Breast epithelium (tissue), 4 donors: ENCODE data around the gene PRKN. TPM values are rescaled to one million over a fixed set of nuclear protein-coding genes. Genes with fewer than 3 reads are reported as not detected.

Experiments
- DNase-seq, 2 donors: peaks; one replicate each; pipeline ENCODE4 v3.0.0-alpha.2; 2019; ENCODE audit warnings: low spot score in 2 of 2
- H3K27ac ChIP-seq, 2 donors: fragments of 200-600 bp; sonication (generic) in 1 of 2; one replicate each; pipeline ENCODE4 v1.5.1; 2016 to 2019; ENCODE audit warnings: mild to moderate bottlenecking in 1 of 2
- H3K27me3 ChIP-seq, 2 donors: fragments of 200-600 bp; sonication (generic) in 1 of 2; one replicate each; pipeline versions ENCODE4 v1.5.1 to v1.6.0; 2017 to 2019; ENCODE audit warnings: control low read depth in 1 of 2, mild to moderate bottlenecking in 1 of 2
- H3K36me3 ChIP-seq: fragments of 200-600 bp; one replicate; pipeline ENCODE4 v1.5.1; 2019
- H3K4me1 ChIP-seq, 2 donors: fragments of 200-600 bp; sonication (generic); one replicate each; pipeline ENCODE4 v1.5.1; 2016 to 2019; ENCODE audit warnings: control low read depth in 1 of 2
- H3K4me3 ChIP-seq, 3 donors: fragments of 200-600 bp; sonication (generic); 1 replicate in 2 of 3; 2 replicates in 1 of 3; pipeline ENCODE4 v1.5.1; 2016 to 2019; ENCODE audit warnings: mild to moderate bottlenecking in 3 of 3, moderate library complexity in 2 of 3
- H3K9me3 ChIP-seq, 2 donors: fragments of 200-600 bp; sonication (generic) in 1 of 2; one replicate each; pipeline ENCODE4 v1.5.1; 2016 to 2019; ENCODE audit warnings: control low read depth in 1 of 2
- POLR2A ChIP-seq: fragments of 450-650 bp; IDR thresholded peaks from one replicate; pipeline ENCODE4 v1.6.1; 2016; ENCODE audit warnings: antibody characterized with exemption, mild to moderate bottlenecking, moderate library complexity
- POLR2AphosphoS5 ChIP-seq, 3 donors: sonication (generic); formaldehyde crosslinking; IDR thresholded peaks; one replicate each; pipeline ENCODE4 v1.6.1; 2017; ENCODE audit warnings: antibody characterized with exemption in 3 of 3
- intact Hi-C: fragments of 100-400 bp; cut with DNase I; formaldehyde crosslinking; loops from one replicate; pipeline ENCODE4 v1.15.1; 2023; ENCODE audit warnings: low total_unique reads
- total RNA-seq, 3 donors: library from RNA; depleted of rRNA; stranded (reverse); fragments of >200 nt; gene quantifications; one replicate each; pipeline ENCODE4 v1.1.0, GENCODE V29; 2016
- TF ChIP-seq, protein P1 (sequence below), 3 donors: fragments of 450-650 bp; IDR thresholded peaks; one replicate each; pipeline ENCODE4 v1.5.1; 2016 to 2017; ENCODE audit warnings: antibody characterized with exemption in 3 of 3, mild to moderate bottlenecking in 3 of 3, moderate library complexity in 3 of 3

PRKN gene
- total RNA-seq, 3 donors from 2014 or later: 7.2 to 19.0 (median 11.2) TPM

DNA sequence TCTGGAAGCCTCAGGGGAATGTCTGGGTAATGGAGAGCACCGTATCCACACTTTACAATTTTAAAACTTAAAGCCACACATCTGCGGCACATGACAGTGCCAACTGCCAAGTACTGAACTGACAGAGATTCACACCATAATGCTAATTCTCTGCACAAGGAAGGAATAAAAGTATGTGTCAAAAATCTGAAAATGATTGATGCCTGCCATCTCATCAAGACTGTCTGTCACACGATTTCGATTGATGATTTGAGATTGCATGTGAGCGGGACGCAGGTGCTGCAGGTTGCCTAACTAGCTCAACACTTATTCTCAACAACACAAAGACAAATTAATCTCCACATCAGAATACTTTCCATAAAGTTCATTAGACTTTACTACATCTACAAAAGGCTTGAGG, 391.2 kb downstream of the PRKN start:
- intact Hi-C loops: no loop called here
- Histone ChIP-seq H3K36me3 (no peaks in the 10 kb centered on the region), H3K4me3 (no peak overlapping the region), H3K27me3 (no peaks in the 10 kb centered on the region), H3K9me3 (no peaks in the 10 kb centered on the region), H3K4me1 (no peaks in the 10 kb centered on the region), H3K27ac (no peak overlapping the region)
- DNase-seq: no peak
- TF ChIP-seq POLR2AphosphoS5 (IDR thresholded peaks at IDR 0.05): no peak
- TF ChIP-seq POLR2A: no peak
- TF ChIP-seq, protein P1, sequence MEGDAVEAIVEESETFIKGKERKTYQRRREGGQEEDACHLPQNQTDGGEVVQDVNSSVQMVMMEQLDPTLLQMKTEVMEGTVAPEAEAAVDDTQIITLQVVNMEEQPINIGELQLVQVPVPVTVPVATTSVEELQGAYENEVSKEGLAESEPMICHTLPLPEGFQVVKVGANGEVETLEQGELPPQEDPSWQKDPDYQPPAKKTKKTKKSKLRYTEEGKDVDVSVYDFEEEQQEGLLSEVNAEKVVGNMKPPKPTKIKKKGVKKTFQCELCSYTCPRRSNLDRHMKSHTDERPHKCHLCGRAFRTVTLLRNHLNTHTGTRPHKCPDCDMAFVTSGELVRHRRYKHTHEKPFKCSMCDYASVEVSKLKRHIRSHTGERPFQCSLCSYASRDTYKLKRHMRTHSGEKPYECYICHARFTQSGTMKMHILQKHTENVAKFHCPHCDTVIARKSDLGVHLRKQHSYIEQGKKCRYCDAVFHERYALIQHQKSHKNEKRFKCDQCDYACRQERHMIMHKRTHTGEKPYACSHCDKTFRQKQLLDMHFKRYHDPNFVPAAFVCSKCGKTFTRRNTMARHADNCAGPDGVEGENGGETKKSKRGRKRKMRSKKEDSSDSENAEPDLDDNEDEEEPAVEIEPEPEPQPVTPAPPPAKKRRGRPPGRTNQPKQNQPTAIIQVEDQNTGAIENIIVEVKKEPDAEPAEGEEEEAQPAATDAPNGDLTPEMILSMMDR (IDR thresholded peaks at IDR 0.05): no peak

DNA sequence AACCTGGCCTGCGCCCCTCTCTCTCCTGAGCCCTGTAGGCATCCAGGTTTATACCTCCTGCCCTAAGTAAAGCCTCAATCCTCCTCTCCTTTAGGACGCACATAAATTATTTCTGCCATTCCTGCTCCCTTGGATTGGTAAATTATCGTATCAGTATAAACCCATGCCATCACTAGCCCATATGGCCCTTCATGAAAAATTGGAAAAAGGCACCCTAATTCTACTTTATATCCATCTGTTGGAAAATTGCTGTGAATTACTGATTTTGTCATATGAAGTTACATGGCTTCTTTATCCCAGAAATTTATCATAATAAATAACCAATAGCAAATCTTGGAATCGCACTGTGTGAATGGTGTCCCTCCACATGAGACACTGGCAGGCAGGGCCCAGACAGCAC, 395.2 kb downstream of the PRKN start:
- Histone ChIP-seq H3K27me3 (no peaks in the 10 kb centered on the region), H3K4me1 (no peaks in the 10 kb centered on the region), H3K4me3 (no peak overlapping the region), H3K27ac (no peak overlapping the region), H3K36me3 (no peaks in the 10 kb centered on the region), H3K9me3 (no peaks in the 10 kb centered on the region)
- DNase-seq: no peak
- intact Hi-C loops: no loop called here
- TF ChIP-seq POLR2A (no peak), POLR2AphosphoS5 (IDR thresholded peaks at IDR 0.05) (no peak)
- TF ChIP-seq, protein P1 (IDR thresholded peaks at IDR 0.05): no peak

DNA sequence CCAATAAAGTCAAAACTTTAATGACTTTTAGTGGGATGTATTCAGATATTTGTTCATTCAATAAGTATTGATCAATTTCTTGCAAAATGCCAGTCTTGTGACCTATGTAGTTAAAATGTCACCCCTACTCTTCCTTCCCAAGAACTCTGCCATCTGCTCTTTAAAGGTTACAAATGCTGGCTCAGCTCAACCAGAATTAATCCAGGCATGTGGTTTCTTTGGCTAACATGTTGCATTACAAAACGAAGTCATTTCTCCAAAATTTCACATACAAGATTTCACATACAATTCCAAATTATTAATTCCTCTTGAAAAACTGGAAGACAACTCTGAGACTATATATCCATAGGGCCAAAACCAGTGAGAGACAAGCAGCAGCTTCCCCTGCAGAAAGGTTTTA, 395.7 kb downstream of the PRKN start:
- Histone ChIP-seq H3K4me1 (no peaks in the 10 kb centered on the region), H3K9me3 (no peaks in the 10 kb centered on the region), H3K36me3 (no peaks in the 10 kb centered on the region), H3K4me3 (no peak overlapping the region), H3K27ac (no peak overlapping the region), H3K27me3 (no peaks in the 10 kb centered on the region)
- no peak for DNase-seq
- TF ChIP-seq POLR2AphosphoS5 (IDR thresholded peaks at IDR 0.05) (no peak), POLR2A (no peak)
- TF ChIP-seq, protein P1 (IDR thresholded peaks at IDR 0.05): no peak
- intact Hi-C loops: no loop called here

- Histone ChIP-seq H3K4me3 (no peak overlapping the region), H3K27me3 (no peaks in the 10 kb centered on the region), H3K4me1 (no peaks in the 10 kb centered on the region), H3K36me3 (no peaks in the 10 kb centered on the region), H3K9me3 (peaks cover 0 to 11% of the 10 kb centered on the region in 2 donors), H3K27ac (no peak overlapping the region)
- TF ChIP-seq POLR2AphosphoS5 (IDR thresholded peaks at IDR 0.05): no peak
- TF ChIP-seq POLR2A: no peak
- TF ChIP-seq, protein P1 (IDR thresholded peaks at IDR 0.05): no peak
- no peak for DNase-seq
- intact Hi-C loops: no loop called here
These were observed 401.7 kb downstream of the PRKN start for GRCh38 chr6:162325826-162326225.

DNA sequence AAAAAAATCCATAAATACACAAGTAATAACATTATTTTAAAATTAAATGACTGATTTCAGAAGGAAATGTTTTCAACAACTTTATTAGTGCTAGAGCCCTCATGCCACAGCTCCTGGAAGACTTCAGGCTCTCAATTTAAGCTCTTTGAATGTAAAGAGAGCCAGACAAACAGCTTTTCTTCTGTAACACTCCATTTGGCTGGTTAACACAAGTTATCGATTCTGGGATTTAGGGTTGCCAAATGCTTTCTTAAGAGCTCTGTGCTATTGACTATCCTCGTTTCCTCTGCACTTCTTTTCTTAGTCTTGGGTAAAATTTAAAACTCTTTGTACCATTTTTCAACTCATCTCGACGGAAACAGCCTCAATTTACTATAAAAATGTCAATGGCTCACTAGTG, 402.5 kb downstream of the PRKN start:
- Histone ChIP-seq H3K27ac (no peak overlapping the region), H3K9me3 (peaks cover 0 to 11% of the 10 kb centered on the region in 2 donors), H3K4me3 (no peak overlapping the region), H3K36me3 (no peaks in the 10 kb centered on the region), H3K27me3 (no peaks in the 10 kb centered on the region), H3K4me1 (no peaks in the 10 kb centered on the region)
- no peak for DNase-seq
- intact Hi-C loops: no loop called here
- TF ChIP-seq POLR2A: no peak
- no peak for TF ChIP-seq POLR2AphosphoS5 (IDR thresholded peaks at IDR 0.05)
- TF ChIP-seq, protein P1 (IDR thresholded peaks at IDR 0.05): no peak
